HPDE6-E6E7 (cell line): ENCODE results near the gene PIK3IP1.
"Not testable (repeated sequence)": the region's sequence is repeated elsewhere in the genome, so short reads cannot be mapped to it uniquely, and the experiment has no call there.

Experiments used
- DNase-seq: peaks from one replicate; pipeline ENCODE4 v3.0.0; 2011; ENCODE audit warnings: missing footprints; ENCODE audit errors: extremely low spot score

PIK3IP1 gene

DNA sequence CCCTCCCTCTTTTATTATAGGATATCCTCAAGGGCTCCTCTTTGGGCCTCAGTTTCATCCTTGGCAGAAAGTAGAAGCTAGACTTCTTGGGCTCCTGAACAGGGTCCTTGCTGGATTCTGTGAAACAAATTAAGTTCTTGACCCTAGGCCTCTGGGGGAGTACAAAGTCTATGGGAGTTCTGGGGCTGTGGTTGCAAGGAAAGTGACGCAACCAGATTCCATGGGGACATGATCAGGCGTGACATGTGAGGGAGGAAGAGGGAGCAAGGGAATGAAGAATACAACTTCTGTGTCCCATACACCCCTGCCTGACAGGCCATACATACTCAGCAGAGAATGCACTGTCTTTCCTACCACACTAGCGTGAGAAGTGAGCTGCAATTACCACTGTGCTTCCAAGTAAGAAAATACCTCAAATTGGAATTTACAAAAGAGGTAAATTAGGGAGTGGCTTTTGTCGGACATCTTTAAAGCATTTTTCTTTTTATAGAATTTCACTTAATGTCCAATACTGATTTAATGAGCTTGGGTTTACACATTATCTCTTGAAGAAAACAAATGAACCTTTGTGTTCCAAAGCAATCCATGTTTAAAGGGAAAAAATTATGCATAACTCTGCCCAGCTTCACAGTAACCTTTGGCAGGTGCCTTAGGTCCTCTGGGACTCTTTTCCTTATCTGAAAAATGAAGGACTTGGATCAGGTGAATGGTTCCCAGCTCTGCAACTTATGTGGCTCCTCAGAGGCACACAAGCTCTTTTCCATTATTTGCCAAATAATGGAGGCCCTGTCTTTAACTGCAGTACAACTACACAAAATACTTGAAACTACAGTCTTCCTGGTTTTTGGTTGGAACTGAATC lies 41.3 kb downstream of the PIK3IP1 start:
- no peak for DNase-seq

DNA sequence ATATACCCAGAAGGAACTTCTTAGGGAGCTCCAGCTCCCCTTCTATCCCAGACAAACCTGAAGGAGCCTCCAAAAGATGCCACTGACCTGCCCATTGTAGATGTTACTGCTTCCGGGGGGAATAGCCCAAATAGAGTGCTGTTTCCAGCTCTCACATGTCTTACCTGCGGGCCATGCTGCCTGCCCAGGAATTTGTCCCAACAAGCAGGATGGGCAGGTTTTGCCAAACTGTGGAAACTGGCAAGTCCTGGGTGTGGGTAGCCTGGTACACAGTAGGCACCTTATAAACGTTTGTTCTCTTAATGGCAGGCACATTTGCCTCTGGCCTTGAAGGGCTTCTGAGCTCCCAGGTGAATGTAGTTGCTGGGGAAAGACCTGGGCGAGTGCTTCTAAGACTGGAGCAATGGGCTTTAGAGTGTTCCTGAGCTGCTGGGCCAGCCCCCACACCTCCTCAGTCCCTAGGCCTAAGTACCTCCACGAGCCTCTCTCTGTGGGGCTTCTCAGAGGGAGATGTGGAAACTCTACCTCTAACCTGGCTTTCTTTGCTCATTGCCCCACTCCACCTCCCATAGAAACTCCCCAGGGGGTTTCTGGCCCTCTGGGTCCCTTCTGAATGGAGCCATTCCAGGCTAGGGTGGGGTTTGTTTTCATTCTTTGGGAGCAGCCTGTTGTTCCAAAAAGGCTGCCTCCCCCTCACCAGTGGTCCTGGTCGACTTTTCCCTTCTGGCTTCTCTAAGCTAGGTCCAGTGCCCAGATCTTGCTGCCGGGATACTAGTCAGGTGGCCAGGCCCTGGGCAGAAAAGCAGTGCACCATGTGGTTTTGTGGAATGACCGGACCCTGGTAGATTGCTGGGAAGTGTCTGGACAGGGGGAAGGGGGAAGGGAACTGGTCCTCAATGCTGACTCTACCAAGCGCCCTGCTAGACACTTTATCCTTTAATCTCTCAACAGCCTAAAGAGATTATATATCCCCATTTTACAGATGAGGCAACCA lies 43.0 kb downstream of the PIK3IP1 start:
- DNase-seq, result no peak

DNA sequence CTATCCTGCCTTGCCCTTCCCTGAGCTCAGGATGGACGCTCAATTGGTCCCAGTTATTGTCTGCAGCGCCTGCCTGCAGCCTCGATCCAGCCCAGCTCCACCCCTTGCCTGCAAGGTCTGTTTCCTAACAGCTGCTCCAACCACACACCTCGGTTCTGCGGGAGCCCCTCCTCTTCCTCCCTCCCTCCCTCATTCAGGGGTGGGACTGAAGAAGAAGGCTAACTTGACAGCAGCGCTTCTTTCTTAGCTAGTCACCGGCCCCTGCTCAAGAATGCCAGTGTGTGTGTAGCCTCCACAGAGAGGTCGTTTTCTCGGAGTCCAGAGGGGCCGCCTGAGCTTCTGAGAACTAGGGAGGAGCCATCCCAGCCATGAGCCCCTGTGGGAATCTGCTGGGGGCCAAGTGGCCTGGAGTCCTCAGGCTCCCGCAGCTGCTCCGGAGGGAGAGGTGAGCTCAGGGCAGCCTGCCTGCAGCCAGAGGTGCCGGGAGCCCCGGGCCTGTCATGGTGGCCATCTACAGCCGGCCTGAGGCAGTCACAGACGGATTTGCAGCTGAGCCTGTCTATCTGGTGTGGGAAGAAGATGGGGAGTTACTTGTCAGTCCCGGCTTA lies 44.0 kb downstream of the PIK3IP1 start:
- DNase-seq, result peak; percentile 90

GRCh38 chr22:31247726-31248125 lies 44.6 kb downstream of the PIK3IP1 start:
- DNase-seq, result no peak

DNA sequence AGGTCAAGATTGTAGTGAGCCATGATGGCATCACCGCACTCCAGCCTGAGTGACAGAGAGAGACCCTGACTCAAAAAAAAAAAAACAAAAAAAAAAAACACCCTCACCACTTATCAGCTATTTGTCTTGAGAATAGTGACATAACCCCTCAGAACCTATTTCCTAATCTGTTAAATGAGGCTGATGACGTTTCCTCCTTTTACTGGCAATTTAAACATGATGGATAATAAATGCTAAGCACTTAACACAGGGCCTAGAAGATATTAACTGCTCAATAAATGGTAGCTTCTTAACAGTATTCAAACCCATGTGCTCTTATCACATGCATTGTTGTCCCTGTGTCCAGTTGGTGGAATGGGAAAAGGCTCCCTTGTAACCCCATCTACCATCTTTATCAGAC lies 45.6 kb downstream of the PIK3IP1 start:
- DNase-seq, result no peak

DNA sequence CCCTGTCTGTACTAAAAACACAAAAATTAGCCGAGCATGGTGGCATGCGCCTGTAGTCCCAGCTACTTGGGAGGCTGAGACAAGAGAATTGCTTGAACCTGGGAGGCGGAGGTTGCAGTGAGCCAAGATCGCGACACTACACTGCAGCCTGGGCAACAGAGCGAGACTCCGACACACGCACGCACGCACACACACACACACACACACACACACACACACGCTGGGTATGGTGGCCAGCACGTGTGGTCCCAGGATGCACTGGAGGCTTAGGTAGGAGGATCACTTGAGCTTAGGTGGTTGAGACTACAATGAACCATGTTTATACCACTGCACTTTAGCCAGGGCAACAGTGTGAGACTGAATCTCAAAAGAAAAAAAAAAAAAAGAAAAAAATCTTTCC lies 46.3 kb downstream of the PIK3IP1 start:
- not testable (repeated sequence) for DNase-seq

DNA sequence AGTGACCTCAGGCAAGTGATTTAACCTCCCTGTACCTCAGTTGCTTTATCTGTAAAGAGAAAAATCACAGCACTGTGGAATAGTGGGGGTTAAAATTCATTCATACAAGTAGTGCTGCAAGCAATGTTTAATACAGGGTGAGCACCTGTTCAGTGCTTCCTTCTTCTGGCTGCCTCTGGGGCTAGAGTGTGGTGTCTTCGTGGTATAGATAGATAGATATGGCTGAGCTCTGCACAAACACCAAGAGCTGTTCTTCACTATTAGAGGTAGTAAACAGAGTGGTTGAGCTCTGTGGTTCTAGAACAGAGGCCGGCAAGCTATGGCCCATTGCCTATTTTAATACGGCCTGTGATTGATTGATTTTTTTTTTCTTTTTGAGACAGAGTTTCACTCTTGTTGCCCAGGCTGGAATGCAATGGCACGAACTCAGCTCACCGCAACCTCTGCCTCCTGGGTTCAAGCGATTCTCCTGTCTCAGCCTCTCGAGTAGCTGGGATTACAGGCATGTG lies 47.3 kb downstream of the PIK3IP1 start:
- no peak for DNase-seq

- no peak for DNase-seq
Observed at GRCh38 chr22:31244046-31244942, 48.0 kb downstream of the PIK3IP1 start.

DNA sequence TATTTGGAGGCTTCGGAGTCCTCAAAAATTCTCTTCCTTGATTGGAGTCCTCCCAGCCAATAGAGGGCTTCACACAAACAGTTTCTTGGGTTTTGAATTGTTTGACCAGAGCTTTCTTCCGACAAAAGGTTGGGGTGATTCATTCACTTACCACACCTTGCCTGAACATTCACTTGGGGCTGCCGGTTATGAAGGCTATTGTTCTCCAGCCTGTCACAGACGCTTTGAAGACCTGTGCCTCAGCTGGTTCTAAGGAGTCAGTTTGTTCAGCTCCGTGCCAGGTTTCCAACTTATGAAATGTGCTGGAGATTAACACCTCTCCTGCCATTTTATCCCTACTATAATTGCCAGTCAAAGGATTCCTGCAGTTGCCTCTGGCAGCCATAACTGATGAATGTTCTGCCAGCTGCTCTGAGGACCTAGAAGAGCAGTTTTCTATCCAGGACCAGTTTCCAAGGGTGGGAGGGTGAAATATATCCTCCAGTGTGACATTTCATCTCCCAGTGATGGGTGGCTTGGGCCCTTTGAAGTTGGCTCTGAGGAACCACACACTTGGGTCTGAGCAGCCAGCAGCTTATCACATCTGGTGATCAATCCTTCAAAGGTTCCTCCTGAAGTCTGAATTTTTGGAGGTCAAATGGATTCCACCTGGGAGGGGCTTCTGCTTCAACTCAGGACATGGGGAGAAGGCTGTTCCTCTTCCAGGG lies 48.8 kb downstream of the PIK3IP1 start:
- DNase-seq, result peak; percentile 86

DNA sequence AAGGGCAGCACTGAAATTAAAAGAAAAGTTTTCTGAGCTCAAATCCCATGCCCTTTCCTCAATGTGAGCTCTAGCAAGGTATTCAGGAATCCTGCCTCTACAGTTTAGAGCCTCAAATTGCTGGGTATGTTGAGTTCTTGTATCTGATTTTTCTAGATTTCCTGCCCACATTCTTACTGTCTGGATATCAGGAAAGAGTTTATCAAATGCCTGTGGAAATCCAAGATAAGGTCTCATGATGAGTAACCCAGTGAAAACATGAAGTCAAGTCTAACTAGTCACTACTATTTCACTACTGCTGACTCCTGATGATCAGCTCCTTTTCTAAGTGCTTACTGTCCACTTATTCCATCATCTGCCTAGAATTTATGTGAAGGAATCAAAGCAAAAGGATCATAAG lies 50.4 kb downstream of the PIK3IP1 start:
- no peak for DNase-seq

DNA sequence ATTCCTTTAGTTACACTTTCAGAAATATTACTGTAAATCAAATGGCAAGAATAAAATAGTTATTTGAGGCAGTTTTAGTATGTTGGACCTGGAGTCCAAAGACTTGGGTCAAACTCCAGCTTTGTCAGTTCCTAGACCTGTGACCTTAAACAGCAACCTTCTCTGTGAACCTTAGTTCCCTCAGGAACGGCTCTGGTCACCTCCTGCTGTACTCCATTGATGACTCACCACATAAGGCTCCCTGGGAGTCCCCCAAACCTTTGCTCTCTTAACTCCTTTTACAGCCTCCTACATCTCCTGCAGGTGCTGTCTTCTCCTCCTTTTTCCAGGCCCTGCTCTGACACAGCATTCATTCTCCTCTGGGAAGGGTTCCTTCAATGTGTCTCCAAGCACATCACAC lies 51.1 kb downstream of the PIK3IP1 start:
- DNase-seq, result no peak

- no peak for DNase-seq
Observed at GRCh38 chr22:31239771-31240370, 52.4 kb downstream of the PIK3IP1 start.

GRCh38 chr22:31238057-31238456 lies 54.2 kb downstream of the PIK3IP1 start:
- DNase-seq, result no peak

- DNase-seq, result not testable (repeated sequence)
Observed at GRCh38 chr22:31236044-31236443, 56.2 kb downstream of the PIK3IP1 start.

GRCh38 chr22:31235081-31235480 lies 57.2 kb downstream of the PIK3IP1 start:
- no peak for DNase-seq

DNA sequence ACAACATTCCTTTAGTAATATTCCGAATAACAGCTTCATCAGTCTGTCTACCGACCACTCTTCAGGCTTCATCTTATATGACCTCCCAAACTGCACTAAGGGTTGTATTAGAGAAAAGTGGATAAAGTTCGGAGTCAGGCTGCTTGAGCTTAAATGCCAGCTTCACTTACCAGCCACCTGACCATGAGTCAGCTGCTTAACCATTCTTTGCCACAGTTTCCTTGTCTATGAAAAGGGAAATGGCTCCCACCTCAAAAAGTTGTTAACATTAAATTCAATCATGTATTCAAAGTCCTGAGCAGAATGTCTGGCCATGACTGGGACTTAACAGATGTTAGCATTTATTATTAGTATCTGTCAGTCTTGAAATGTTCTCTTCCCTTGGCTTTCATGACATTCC lies 59.3 kb downstream of the PIK3IP1 start:
- no peak for DNase-seq
